Renal pelvis (tissue), 12 donors: ENCODE data around the gene UGT1A3. TPM values are rescaled to one million over a fixed set of nuclear protein-coding genes. Genes with fewer than 3 reads are reported as not detected.
"Not testable (repeated sequence)": the region's sequence is repeated elsewhere in the genome, so short reads cannot be mapped to it uniquely, and the experiment has no call there.

Experiments
- DNase-seq: peaks from one replicate; pipeline ENCODE4 v3.0.0-alpha.2; 2013
- long read RNA-seq, 16 experiments: transcript quantifications; one replicate each; lab custom pipeline, GENCODE V29; 2026
- polyA plus RNA-seq, 3 donors: library from polyadenylated mRNA; unstranded; fragments of 120-200 nt; gene quantifications; one replicate each; pipeline ENCODE4 v1.2.1, GENCODE V29; 2013; ENCODE audit not compliant: insufficient read length in 3 of 3

The UGT1A3 gene
- polyA plus RNA-seq = under 1 TPM in 1 of 3 donors, not detected in 2; 0.14 TPM
- long read RNA-seq, donor 1 = 0 reads
- long read RNA-seq, donor 2 = 0 reads
- long read RNA-seq, donor 3 = 0 reads
- long read RNA-seq, donor 4 = 0 reads
- long read RNA-seq, donor 5 = 0 reads
- long read RNA-seq, donor 6 = 0 reads
- long read RNA-seq, donor 7 = 0 reads
- long read RNA-seq, donor 8 = 0 reads
- long read RNA-seq, donor 9 = 0 reads
- long read RNA-seq, donor 10 = 0 reads
- long read RNA-seq, donor 11 = 0 reads
- long read RNA-seq, donor 12 = 0 reads
- long read RNA-seq, donor 13 = 0 reads
- long read RNA-seq, donor 14 = 0 reads
- long read RNA-seq, donor 15 = 0 reads
- long read RNA-seq, donor 16 = 0 reads

- no peak for DNase-seq
Measured at GRCh38 chr2:233728723-233729301, at the start of gene UGT1A3. UGT1A3 (plus strand) TSS chr2:233729042; CDS start chr2:233729127, 85 bp downstream.

- DNase-seq = no peak
Measured at GRCh38 chr2:233679196-233679595, 49.6 kb upstream of the UGT1A3 start.

GRCh38 chr2:233680361-233681045, 48.3 kb upstream of the UGT1A3 start:
- DNase-seq = no peak

- DNase-seq = no peak
Measured at GRCh38 chr2:233681521-233682099, 47.2 kb upstream of the UGT1A3 start, which contains the start of gene UGT1A7. UGT1A7 (plus strand) TSS chr2:233681901; CDS start chr2:233681938, 37 bp downstream.

- DNase-seq = no peak
Measured at GRCh38 chr2:233684640-233685039, 44.2 kb upstream of the UGT1A3 start.

- no peak for DNase-seq
Measured at GRCh38 chr2:233686928-233687327, 41.9 kb upstream of the UGT1A3 start.

- no peak for DNase-seq
Measured at GRCh38 chr2:233688341-233688740, 40.5 kb upstream of the UGT1A3 start.

GRCh38 chr2:233689031-233689430, 39.8 kb upstream of the UGT1A3 start:
- DNase-seq = no peak

GRCh38 chr2:233689501-233689900, 39.3 kb upstream of the UGT1A3 start:
- no peak for DNase-seq

- DNase-seq = no peak
Measured at GRCh38 chr2:233690444-233690843, 38.4 kb upstream of the UGT1A3 start.

- DNase-seq = no peak
Measured at GRCh38 chr2:233691443-233692433, 37.1 kb upstream of the UGT1A3 start.

- DNase-seq = no peak
Measured at GRCh38 chr2:233692648-233693047, 36.2 kb upstream of the UGT1A3 start, which contains the start of gene UGT1A6. UGT1A6 (plus strand) TSS chr2:233692890; CDS start chr2:233693005, 115 bp downstream.

GRCh38 chr2:233693963-233694362, 34.9 kb upstream of the UGT1A3 start:
- DNase-seq = no peak

GRCh38 chr2:233698740-233699139, 30.1 kb upstream of the UGT1A3 start:
- no peak for DNase-seq

- DNase-seq = no peak
Measured at GRCh38 chr2:233699424-233700027, 29.3 kb upstream of the UGT1A3 start.

- DNase-seq = peak; percentile 15
Measured at GRCh38 chr2:233700028-233700635, 28.7 kb upstream of the UGT1A3 start.

GRCh38 chr2:233700842-233701241, 28.0 kb upstream of the UGT1A3 start:
- not testable (repeated sequence) for DNase-seq

GRCh38 chr2:233702238-233702637, 26.6 kb upstream of the UGT1A3 start:
- DNase-seq = no peak

- no peak for DNase-seq
Measured at GRCh38 chr2:233705911-233706506, 22.8 kb upstream of the UGT1A3 start.

- no peak for DNase-seq
Measured at GRCh38 chr2:233706720-233707119, 22.1 kb upstream of the UGT1A3 start.
